Activated naive CD8-positive, alpha-beta T cell treated with anti-CD3 and anti-CD28 coated beads, Interleukin-2, amount 50 U/mL, for 24 hours (primary cell): Measurements from ENCODE around the gene RNF175.

Source experiments
- ATAC-seq: fragments of 150-1000 bp; cut with Tn5 transposase; one replicate; pipeline ENCODE4 v1.10.0; 2021
- DNase-seq: peaks from one replicate; pipeline ENCODE4 v3.0.0; 2021
- H3K27ac Mint-ChIP-seq: one replicate; pipeline ENCODE4 v1.8.0; 2021; ENCODE audit warnings: mild to moderate bottlenecking, mixed read lengths
- H3K27me3 Mint-ChIP-seq: one replicate; pipeline ENCODE4 v1.8.0; 2021; ENCODE audit warnings: mixed read lengths
- H3K36me3 Mint-ChIP-seq: one replicate; pipeline ENCODE4 v1.8.0; 2021; ENCODE audit warnings: low read depth, mixed read lengths
- H3K4me1 Mint-ChIP-seq: one replicate; pipeline ENCODE4 v1.8.0; 2021; ENCODE audit warnings: mixed read lengths
- H3K4me3 Mint-ChIP-seq: one replicate; pipeline ENCODE4 v1.8.0; 2021; ENCODE audit warnings: mild to moderate bottlenecking, moderate library complexity, mixed read lengths
- H3K9me3 Mint-ChIP-seq: one replicate; pipeline ENCODE4 v1.8.0; 2021; ENCODE audit warnings: mixed read lengths

Gene RNF175

GRCh38 chr4:153661215-153661822 lies 98.5 kb downstream of the RNF175 start:
- DNase-seq (no peak), ATAC-seq (no peak)
- Mint-ChIP-seq H3K4me3 (no peak overlapping the region), H3K36me3 (no peaks in the 10 kb centered on the region), H3K4me1 (no peaks in the 10 kb centered on the region), H3K27ac (no peak overlapping the region), H3K9me3 (peaks cover 16% of the 10 kb centered on the region), H3K27me3 (peaks cover 5% of the 10 kb centered on the region)
